Measurements from ENCODE around the gene ZBTB17.
"Not testable (repeated sequence)": the region's sequence is repeated elsewhere in the genome, so short reads cannot be mapped to it uniquely, and the experiment has no call there.

Gene ZBTB17

DNA sequence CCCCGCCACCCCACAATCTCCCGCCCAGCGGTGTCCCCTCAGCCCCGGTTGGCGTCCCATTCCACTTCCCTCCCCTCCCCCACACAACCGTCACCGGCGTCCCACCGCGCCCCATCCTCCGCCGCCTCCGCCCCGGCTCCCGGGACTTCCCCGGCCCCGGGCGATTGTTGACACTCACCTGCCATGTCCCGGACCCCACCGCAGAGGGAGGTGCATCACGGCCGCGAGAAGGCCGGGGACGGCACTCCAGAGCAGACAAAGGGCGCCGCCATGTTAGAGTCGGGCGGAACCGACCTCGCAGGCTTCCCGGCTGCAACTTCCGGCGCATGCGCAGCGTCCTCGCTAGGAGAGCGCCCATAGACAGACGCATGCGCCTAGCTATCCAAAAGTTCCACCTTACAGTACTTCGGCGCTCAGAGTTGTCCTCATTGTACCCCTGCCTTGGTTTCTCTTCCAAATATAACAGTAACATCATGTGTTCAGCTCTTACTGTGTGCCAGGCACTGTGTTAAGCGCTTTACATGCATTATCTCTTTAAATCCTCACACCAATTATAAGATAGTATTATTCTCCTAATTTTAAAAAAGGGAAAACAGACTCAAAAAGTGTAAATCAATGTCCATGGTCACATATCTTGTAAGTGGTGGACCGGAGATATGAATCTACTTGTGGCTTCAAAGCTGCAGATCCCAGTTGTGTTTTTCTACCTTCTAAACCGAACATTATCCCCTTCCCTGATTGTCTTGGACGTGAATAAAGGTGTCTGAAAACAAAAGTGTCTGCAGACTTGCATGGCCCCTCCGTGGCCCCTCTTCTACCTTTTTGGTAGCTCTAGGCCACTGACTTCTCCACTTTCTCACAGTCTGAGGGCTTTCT, at the start of gene ZBTB17:
ZBTB17 (minus strand) TSS at position 297 of the 876 bp plus-strand sequence. CDS start 27,606 bp downstream, outside the sequence.
- peak; percentile 34 to 93 (median 81) for DNase-seq

DNA sequence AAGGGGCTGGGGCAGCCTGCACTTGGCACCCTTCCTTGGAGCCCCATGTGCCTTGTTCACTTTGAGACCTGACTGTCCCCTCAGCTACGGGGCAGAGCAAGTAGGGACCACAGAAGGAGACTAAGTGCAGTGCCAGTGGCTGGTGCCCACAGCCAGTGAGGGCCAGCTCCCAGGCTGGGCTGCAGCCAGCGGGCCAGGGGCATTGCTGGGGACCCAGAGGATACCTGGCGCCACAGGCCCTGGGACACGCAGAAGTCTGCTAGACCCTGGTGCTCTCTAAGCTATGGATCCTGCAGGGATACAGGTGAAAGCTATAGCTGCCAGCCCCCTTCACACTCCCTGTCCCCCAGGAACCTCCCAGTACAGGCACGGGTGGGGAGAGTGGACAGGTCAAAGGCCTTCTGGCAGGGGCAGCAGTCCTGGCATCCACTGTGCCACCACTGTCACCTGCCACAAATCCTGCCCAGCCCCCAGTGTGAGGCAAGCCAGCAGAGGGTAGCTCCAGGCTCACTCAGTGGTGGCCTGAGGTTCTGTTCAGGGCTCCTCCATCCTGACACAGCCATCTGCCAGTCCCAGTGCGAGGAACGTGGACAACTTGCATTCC, 47.3 kb upstream of the ZBTB17 start:
- DNase-seq, result no peak

DNA sequence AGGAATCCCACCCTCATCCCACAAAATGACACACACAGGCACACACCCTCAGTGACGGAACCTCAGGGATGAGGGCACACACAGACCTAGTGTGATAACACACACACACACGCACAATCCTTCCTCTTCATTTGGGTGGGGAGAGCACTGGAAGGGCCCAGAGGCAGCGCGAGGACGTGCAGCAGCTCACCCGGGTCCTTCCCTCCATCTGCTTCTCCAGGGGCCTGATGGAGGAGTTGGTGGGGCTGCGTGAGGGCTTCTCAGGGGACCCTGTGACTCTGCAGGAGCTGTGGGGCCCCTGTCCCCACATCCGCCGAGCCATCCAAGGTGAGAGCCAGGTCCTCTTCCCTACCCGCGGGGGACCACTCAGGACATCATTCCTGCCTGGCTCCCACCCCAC, 46.5 kb upstream of the ZBTB17 start:
- DNase-seq, result no peak

DNA sequence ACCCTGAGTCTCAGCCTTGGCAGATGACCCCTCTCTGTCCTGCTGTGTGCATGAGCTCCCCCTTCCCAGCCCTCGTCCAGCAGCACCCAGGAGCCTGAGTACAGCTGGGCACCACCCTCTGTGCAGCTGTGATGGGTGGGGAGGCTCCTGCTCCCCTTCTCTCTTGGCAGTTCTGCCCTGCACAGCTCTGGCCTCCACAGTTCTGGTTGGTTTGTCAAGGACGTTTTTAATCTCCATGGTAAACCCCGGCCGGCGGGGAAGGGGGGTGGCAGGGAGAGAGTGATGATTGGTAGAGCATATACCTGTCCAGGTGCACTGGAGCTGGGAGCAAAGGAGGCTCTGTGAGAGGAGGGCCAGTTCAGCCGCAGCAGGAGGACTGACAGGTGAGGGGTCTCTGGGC, 45.8 kb upstream of the ZBTB17 start, which contains the start of gene CLCNKA:
CLCNKA (plus strand) TSS at position 356 of the 400 bp plus-strand sequence. CDS start 584 bp downstream, outside the sequence.
- no peak for DNase-seq

DNA sequence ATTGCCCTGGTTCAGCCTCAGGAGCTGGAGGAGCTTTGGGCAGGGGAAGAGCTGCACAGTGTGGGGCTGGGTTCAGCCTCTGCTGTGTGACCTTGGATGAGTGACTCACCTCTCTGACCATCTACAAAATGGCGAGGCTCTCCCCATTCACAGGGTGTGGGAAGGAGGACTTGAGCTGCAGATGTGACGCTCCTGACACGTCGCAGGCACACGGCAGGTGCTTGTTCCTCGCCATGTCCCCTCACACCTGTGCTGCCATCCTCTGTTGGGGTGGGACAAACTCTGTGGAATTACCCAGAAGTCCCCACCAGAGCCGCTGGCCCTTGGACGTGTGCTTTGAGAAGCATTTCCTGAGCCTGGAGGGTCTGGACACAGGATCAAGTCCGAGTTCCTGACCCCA, 45.0 kb upstream of the ZBTB17 start:
- DNase-seq, result not testable (repeated sequence)

DNA sequence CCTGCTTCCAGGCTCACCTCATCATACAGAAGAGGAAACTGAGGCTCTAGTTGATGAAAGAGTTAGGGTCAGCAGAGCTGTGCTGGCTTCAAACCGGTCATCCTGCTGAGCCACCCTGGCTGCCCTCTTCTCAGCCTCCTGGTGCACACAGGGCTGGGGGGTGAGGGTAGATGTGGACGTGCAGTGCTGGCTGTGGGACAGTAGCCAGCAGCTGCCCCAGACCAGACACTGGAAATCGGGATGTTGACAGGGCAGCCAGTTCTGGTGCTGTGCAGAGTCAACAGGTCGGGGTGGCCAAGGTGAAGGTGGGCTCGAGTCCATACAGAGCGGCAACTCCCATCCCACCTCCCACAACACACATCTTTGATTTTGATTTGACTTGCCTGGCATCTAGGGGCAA, 44.4 kb upstream of the ZBTB17 start:
- no peak for DNase-seq

DNA sequence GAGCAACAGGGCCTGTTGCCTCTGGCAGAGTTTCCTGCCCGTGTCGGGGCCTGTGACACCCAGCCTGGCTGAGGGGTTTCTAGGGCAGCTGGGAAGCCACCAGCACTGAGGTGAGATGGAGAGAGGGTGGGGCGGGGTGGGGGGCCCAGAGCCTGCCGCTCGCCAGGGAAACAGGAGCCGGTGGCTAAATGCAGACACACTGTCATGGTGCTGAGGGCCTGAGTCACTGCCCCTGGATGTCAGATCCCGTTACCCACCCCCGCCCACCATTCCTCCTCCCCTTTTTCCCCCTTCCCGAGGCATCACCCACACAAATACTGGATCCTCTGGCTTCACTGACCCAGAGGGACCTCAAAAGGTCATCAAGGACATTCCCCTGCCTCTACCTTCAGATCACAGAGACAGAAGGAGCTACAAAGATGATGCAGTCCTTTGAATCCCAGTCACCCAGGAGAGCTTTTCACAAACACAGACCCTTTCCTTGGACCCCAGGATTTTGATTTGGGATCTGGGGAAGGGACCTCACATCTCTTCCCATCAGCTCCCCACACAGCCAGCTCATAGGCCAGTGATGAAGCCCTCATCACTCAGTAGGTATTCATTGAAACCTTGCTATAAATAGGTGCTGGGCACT, 43.9 kb upstream of the ZBTB17 start:
- DNase-seq, result peak in 15 of 56 donors; percentile 3 to 61 (median 36)

DNA sequence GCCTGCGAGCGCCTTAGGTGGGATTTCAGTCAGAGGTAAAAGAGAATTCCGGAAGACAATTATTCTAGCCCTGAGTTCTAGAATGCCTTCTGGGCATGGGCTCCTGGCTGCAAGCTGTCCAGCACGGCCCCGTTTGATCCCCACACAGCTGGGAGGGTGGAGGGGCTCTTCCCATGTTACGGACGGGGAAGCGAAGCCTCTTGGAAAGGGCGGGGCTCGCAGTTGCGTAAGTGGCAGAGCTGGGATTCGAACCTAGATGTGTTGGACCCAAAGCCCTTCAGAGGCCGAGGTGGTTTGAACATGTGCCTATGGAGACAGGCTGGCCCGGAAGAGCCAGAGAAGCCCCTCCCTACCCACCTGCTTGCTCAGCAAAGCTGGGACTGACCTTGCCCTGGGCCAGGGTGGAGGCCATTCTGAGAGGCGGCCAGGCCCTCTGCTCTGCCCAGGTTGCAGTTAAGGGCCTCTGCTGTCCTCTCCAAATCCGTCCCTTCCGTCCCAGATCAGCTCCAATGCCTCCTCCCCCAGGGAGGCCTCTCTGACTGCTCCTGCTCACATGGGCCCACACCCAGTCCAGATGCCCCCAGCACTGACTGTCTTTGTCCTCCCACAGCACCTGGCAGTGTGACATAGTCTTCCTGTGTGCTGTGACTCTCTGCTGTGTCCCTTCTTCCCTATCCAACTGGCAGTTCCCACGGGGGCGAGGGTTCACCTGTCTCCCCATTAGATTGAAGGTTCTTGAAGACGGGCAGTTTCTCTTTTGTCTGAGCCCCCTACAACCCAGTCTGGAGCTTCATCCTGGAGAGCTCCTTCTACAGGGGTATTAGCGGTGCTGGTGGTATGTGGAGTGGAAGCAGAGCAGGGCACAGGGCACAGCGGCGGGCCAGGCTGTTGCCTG, 43.1 kb upstream of the ZBTB17 start:
- peak in 4 of 56 donors; percentile 21 to 50 (median 26) for DNase-seq

DNA sequence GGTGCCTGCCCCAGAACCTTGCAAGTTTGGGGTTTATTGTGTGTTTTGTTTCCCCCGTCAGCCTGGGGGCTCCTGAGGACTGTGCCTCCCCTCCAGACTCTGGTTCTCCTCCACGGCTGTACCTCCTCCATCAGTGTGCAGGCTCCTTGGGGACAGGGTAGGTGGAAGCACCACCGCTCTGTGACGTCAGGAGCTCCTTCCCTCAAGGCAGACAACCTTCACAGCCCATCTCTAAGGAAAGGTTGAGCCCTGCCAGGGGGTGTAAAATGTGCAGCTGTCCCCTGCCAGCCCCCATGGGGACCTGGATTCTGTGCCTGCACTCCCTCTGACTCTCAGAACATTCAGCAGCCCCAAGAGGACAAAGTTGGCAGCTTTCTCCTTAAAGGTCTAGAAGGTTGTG, 42.4 kb upstream of the ZBTB17 start:
- no peak for DNase-seq

DNA sequence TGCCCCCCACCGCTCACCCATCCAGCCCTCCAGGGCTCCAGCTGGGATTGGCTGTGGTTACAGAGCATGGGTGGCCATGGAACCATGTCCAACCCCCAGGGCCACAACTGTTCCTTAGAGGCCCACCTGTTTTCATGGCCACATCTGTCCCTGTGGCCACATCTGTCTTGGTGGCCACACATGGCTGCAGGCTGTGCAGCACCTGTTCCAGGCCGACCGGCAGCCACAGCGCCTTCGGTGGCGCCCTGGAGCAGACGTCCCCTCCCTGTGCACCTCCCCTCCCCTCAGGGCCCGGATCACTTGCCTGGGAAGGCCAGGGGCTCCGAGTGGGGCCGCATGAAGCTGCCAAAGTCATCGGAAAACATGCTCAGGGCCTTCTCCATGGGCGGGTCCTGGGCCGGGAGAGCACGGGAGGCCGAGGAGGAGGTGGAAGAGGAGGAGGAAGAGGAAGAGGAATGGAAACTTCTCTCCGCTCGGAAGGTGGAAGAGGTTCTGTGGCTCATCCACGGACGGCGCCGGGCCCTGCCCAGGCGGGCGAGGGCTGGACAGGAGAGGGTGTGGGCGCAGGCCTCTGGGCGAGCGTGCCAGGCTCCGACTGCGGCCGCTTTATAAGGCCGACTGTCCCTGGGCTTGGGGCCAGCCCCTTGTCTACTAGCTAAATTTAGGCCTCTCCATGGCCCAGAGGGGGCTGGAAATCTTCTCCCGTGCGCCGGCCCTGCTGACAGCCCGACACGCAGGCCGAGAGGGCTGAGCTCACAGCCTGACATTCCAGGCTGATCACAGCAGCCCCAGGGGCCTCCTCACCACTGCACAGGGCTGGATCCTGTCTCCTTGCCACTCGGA, 41.8 kb upstream of the ZBTB17 start, which contains the start of gene HSPB7:
HSPB7 (minus strand) TSS at position 583 of the 843 bp plus-strand sequence; CDS start at position 503, 80 bp downstream.
- DNase-seq, result peak in 25 of 56 donors; percentile 1 to 70 (median 22)

DNA sequence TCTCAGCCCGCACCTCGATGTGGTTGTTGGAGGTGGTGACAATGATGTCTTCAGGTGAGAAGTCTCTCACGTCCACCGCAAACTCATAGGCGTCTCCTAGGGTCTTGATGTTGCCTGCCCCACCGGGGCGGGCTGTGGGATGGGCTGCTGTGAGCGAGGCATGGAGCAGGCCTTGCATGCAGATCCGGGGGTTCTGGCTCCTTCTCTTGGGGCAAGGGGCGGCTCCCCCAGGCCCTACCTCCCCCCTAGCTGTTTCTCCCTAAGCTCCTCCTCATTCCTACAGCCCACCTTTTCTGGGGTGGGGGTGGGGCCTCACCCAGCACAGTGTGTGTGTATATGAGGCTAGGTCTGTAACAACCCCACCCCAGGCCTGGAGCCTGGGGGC, 41.2 kb upstream of the ZBTB17 start:
- no peak for DNase-seq

DNA sequence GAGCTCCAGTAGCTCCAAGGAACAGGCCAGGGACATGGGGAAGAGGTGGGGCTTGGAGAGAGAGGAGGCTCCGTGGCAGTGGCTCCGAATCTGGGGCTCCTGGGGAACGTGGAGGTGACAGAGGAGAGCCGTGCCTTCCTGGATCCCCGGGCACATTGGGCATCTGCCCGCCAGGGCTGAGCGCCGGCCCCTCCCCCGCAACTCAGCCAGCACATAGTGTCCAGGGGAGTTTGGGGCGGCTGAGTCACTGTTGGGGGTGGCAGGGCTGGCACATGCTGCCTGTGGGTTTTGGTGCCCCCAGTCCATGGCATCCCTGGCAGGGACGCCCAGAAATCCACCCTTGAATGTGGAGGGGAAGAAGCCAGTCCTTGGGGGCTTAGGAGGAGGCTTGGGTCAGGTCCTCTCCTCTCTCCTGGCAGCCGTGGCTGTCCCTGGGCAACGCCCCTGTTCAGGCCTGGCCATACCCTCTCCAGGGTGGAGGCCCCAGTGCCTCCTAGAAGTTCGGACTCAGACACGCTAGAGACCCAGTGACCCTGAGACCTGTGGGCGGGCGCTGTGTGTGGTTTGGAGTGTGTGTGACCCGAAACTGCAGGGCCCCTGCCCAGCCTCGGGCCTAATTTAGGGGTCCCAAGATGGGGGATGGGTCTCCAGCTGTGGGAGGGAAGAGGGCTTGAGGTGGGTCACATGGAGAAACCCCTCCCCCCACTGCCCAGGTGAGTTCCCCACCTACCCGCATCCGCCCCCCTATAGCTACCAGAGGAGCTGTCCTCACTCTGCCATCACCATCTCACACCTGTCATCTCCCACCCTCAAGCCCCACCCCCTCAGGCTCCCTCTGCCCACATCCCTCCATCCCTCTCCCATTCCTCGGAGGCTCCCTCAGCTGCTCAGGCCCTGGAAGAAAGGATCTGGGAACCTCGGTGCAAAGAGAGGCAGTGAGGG, 40.3 kb upstream of the ZBTB17 start:
- DNase-seq, result peak in 3 of 56 donors; percentile 9 to 38 (median 21)

DNA sequence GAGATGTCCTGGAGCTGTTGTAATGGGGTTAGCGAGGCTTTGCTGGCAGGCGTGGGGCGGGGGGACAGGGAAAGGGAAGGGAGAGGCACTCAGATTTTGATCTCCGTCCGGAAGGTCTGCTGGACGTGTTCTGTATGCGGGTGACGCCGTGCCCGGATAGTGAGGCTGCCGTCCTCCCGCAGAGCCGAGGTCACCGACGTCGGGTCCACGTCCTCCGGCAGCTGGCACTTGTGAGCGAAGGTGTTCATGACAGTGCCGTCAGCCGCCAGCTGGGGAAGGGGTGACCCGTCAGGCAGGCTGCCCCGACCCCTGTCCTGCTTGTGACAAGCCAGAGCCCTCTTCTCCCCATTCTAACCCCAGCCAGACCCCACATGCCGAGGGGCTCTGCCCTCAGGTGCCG, 39.6 kb upstream of the ZBTB17 start:
- DNase-seq, result no peak

DNA sequence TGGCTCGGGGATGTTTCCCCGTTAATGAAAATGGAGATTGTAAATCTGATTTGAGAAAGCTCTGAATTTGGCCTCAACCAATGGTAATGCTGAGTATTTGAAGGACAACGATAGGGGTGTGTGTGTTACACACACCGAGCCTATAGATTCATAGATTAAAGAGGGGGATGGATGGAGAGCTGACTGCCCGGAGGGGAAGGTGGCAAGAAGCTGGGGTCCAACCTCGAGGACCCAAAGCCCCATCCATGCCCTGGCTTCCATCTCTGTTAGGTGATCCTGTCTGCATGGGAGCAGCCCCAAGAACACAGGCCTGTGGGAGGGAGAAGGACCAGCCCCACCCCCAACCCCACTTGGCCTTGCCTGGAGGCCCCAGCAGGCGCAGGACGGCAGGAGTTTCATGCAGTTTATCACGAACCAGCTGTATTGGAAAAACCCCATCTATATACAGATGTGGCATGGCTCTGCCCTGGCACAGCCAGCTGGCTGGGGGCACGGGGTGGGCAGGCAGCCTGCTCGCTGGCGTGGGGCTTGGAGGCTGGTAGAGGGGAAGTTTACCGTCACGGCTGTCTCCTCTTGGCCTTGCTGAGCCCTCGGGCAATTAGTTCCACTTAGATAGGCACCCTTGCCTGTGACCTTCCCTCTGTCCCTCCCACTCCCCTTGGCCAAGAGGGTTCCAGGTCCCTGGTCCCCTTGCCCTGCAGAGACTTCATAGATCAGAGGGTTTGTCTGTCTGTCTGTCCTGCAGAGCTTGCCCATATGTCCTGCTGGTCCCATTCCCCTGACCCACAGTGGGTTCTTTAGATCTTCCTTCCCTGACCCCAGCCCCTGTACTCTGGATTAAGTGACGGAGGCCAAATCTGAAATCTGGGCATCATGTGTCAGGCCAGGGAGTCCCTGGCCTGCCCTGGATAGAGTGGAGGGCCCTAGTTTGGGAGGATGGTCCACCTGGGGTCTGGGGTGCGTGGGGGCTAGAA, 38.9 kb upstream of the ZBTB17 start:
- no peak for DNase-seq

DNA sequence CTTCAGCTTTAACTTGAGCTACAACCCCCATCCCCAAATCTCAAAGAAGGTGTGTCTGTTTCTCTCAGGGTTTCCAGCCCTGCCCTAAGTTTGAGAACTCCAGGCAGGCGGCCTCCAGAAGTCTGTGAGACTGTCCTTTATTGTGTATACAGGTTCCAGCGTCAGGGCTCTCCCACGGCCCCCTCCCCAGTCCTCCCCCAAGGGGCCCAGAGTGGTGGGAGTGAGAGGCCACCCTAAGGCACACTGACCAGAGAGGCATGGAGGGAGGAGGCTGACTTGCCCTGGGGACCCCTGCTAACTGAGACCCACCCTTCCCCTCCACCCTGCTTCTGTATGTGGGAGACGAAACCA, 38.0 kb upstream of the ZBTB17 start:
- DNase-seq, result no peak

DNA sequence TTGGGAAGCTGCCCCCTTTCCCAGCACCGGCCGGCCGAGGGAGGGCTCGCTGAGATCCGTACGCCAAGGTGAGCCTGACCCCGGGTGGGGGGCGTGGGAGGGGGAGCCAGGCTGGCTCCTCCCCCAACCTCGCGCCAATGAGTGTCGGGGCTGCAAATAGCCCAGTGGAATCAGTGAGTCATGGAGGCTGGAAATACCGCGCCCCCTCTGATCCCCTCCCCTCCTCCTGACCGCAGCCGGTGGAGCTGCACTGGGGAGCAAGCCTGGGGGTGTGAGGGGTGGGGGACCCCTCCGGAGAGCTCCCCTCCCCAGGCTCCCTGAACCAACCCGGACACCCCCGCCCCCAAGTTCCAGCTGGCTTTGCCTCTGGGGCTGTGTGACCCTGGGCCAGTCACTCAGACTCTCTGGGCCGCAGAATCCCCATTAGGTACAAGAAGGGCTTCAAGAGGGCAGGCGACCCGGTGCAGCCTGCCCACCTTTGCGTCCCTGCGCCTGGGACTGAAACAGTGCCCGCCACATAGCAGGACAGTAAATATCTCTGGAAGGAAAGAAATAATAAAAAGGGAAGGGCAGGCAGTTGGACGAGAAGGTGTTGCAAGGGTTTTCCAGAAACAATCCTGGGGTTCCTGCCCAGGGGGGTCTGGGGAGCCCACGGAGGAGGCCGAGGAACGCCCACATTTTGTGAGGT, 37.5 kb upstream of the ZBTB17 start:
- DNase-seq, result peak in 5 of 56 donors; percentile 7 to 67 (median 30)

Measured in amygdala (tissue), 56 donors.